NB4 (cell line): ENCODE data around the gene SOCS2.

Source experiments
- DNase-seq: peaks from one replicate; pipeline ENCODE4 v3.0.0; 2010; ENCODE audit warnings: low read depth
- H3K4me3 ChIP-seq: one replicate; pipeline ENCODE4 v1.5.1; 2011; ENCODE audit warnings: mild to moderate bottlenecking, low read depth, low read length, moderate library complexity
- MAX ChIP-seq: IDR thresholded peaks from 2 replicates; pipeline ENCODE4 v1.6.1; 2011; ENCODE audit warnings: low read depth, low read length
- MYC ChIP-seq: IDR thresholded peaks from 2 replicates; pipeline ENCODE4 v1.6.1; 2011; ENCODE audit warnings: low read depth, low read length
- POLR2A ChIP-seq: IDR thresholded peaks from 2 replicates; pipeline ENCODE4 v1.6.1; 2011; ENCODE audit warnings: mild to moderate bottlenecking; ENCODE audit not compliant: insufficient read length; ENCODE audit errors: extremely low read depth
- TF ChIP-seq, protein P1 (sequence below): IDR thresholded peaks from one replicate; pipeline ENCODE4 v1.5.1; 2012; ENCODE audit warnings: low read depth, low read length

Gene SOCS2

DNA sequence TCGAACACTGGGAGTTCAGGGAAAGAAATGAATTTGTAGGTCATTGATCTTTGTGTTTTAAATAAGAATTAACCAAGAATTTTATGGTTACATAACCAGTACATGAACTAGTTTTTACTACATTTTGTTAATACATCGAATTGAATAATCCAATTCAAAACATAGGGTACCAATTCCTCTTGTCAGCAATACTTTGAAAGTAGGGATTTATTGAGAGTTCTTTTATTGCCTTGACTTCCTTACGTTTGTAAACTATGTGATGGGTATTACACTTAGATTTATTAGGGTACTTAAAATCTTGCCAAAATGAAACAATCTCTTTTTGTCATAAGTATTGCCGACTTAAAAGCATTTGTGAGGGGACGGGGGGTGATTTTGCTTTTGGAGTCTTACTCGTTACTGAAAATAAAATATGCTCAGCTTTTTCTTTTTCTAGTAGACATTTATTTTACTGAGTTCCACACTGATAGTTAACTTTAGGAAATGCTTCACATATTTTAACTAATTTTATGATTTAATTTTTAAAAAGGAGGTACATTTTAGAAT, 22.4 kb downstream of the SOCS2 start:
- TF ChIP-seq MYC (no peak), MAX (no peak), POLR2A (no peak)
- TF ChIP-seq, protein P1, sequence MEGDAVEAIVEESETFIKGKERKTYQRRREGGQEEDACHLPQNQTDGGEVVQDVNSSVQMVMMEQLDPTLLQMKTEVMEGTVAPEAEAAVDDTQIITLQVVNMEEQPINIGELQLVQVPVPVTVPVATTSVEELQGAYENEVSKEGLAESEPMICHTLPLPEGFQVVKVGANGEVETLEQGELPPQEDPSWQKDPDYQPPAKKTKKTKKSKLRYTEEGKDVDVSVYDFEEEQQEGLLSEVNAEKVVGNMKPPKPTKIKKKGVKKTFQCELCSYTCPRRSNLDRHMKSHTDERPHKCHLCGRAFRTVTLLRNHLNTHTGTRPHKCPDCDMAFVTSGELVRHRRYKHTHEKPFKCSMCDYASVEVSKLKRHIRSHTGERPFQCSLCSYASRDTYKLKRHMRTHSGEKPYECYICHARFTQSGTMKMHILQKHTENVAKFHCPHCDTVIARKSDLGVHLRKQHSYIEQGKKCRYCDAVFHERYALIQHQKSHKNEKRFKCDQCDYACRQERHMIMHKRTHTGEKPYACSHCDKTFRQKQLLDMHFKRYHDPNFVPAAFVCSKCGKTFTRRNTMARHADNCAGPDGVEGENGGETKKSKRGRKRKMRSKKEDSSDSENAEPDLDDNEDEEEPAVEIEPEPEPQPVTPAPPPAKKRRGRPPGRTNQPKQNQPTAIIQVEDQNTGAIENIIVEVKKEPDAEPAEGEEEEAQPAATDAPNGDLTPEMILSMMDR, result no peak
- no peak overlapping the region for H3K4me3 ChIP-seq
- no peak for DNase-seq

DNA sequence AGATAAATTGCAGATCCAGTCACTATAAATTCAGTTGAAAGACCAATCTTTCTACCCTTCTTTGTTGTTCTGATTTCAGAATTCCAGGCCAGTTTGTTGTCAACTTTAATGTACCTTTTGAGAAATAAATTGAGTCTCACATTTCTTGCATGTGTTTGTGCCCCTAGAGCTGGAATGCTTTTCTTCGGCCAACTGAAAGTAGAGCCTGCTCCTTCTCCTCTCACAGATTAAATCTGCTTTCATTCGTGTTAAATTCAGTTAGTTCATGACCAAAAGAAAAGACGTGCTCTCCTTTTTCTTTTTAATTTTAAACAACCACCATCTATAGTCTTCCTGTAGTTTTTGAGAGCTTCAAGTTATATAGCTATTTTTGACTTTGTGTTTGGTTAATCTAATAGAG, 22.9 kb downstream of the SOCS2 start:
- no peak for TF ChIP-seq MAX
- TF ChIP-seq MYC, result no peak
- TF ChIP-seq, protein P1, result no peak
- TF ChIP-seq POLR2A, result no peak
- H3K4me3 ChIP-seq, result no peak overlapping the region
- no peak for DNase-seq

- no peak for DNase-seq
- no peak overlapping the region for H3K4me3 ChIP-seq
- TF ChIP-seq POLR2A (no peak), MYC (no peak), MAX (no peak)
- TF ChIP-seq, protein P1, result no peak
These were observed 25.1 kb downstream of the SOCS2 start for GRCh38 chr12:93597608-93598007.

GRCh38 chr12:93599192-93599591, 26.7 kb downstream of the SOCS2 start:
- no peak overlapping the region for H3K4me3 ChIP-seq
- DNase-seq, result no peak
- TF ChIP-seq MYC (no peak), MAX (no peak), POLR2A (no peak)
- TF ChIP-seq, protein P1, result no peak

DNA sequence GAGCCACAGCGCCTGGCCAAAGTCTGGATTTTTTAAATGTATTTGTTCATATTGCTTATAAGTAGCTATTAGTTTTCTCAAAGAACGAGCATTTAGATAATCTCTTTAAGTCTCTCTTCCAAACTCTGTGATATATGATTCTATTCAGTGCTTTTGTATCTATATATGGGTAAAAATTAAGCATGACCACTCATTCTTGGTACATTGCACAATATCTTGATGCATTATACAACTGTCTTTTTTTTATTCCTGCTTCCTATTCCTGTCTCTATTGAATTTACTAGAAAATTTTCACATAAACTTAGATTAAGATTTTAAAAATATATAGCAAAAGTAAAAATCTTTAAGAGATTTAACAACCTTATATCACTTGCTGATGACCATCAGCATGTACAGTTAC, 29.1 kb downstream of the SOCS2 start:
- no peak for TF ChIP-seq POLR2A
- TF ChIP-seq, protein P1, result no peak
- TF ChIP-seq MAX, result no peak
- no peak for TF ChIP-seq MYC
- no peak overlapping the region for H3K4me3 ChIP-seq
- no peak for DNase-seq

DNA sequence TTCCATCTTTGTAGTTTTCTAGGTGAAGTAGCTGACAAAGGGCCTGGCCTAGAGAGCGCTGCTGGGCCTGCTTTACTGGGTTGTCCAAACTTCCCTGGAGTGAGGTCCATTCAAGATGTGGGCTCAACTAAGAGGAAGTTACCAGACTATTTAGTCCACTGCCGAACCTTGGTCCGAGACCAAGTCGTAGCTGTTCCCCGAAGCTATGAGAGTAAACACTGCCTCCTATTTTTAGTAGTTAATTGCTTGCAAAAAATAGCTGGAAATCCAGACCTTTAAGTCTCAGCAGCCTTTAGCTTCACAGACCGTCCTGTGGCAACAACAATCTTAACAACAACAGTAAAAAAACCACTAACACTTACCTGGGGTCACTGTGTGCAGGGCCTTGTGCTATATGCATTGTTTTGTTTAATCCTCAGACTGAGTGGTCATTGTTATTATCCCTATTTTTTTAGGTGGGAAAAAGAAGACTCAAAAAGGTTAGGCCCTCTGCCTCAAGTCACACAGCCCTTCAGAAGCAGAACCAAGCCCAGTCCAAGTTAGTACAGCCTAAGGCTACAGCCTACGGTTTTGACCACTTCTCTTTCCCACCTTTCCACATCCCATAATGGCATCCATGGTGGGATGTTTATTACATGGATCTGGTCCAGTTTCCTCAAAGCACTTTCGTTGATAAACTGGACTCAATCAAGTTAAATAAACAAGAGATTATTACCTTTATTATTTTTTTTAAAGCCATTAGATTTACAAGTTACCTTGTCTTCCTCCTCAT, 30.6 kb downstream of the SOCS2 start:
- DNase-seq, result no peak
- H3K4me3 ChIP-seq, result no peak overlapping the region
- TF ChIP-seq MAX, result no peak
